Measurements from ENCODE around the gene OR52W1.

OR52W1 gene, protein sequence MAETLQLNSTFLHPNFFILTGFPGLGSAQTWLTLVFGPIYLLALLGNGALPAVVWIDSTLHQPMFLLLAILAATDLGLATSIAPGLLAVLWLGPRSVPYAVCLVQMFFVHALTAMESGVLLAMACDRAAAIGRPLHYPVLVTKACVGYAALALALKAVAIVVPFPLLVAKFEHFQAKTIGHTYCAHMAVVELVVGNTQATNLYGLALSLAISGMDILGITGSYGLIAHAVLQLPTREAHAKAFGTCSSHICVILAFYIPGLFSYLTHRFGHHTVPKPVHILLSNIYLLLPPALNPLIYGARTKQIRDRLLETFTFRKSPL

GRCh38 chr11:6199174-6199810 lies at the start of gene OR52W1:
Gene OR52W1 (plus strand): TSS chr11:6199224. CDS start chr11:6199224, 0 bp downstream.
- DNase-seq: no peak

DNA sequence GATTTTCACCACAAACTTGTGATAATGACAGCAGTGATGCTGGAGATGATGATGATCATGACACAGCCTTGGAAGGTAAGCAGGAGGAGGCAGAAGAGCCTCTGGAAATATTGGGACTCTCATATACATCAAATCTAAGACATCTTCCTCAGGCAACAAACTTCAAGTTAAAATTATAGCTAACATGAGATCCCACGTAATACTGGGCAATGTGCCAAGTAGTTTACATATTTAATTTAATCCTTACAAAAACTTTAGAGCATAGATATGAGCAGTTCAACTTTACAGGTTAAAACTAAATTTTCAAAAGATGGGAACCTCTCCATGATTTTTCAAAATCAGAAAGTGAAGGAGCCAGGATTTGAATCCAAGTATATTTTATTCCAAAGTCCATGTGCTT lies 47.9 kb upstream of the OR52W1 start:
- no peak for DNase-seq

GRCh38 chr11:6152126-6152525 lies 46.9 kb upstream of the OR52W1 start:
- DNase-seq: no peak

- no peak for DNase-seq
Measured at GRCh38 chr11:6156628-6157359, 42.2 kb upstream of the OR52W1 start.

GRCh38 chr11:6170226-6170625 lies 28.8 kb upstream of the OR52W1 start, which contains the start of gene OR52B2:
Gene OR52B2 (minus strand): TSS chr11:6170326. CDS start chr11:6170326, 0 bp downstream.
- DNase-seq: no peak

DNA sequence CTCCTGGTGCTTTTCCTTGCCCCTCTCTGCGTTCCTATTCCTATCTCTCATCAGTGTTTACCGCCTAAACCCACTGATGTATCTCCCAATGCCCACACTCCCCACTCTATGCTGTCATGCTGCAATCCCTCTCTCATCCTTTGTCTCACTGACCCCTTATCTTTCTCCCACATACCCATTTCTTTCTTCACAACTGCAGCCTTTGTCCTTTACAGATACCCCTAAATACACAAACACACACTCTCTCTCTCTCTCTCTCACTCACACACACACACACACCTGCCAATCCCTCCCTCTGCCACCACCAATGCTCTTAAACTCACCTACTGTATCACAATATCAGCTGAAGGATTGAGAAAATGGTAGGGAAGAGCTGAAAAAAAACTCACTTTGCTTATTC lies 23.6 kb upstream of the OR52W1 start:
- no peak for DNase-seq

GRCh38 chr11:6191742-6192141 lies 7.3 kb upstream of the OR52W1 start:
- no peak for DNase-seq

- DNase-seq: no peak
Measured at GRCh38 chr11:6194065-6194581, 4.9 kb upstream of the OR52W1 start.

- DNase-seq: no peak
Measured at GRCh38 chr11:6196396-6196795, 2.6 kb upstream of the OR52W1 start.

- no peak for DNase-seq
Measured at GRCh38 chr11:6197466-6198200, 1.4 kb upstream of the OR52W1 start.

DNA sequence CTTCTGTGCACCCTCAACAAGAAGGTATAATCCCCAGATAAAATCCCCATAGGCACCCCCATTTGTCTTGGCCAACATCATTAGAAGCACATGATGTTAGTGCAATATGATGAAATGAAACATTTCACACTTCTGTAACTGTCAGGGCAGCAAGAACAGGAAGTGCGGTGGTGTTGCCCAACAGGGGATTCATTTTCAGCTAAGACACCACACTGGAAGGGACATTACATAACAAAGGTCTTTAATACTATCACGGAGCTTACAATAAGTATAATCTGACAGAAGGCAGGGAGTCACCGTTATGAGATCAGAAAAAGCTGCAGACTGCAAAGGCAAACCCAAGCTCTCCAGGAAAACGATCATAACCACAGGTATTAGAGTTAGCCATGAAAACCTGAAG lies 2.0 kb downstream of the OR52W1 start:
- no peak for DNase-seq

- no peak for DNase-seq
Measured at GRCh38 chr11:6201481-6201880, 2.5 kb downstream of the OR52W1 start.

GRCh38 chr11:6202041-6202440 lies 3.0 kb downstream of the OR52W1 start:
- no peak for DNase-seq

- no peak for DNase-seq
Measured at GRCh38 chr11:6203327-6203726, 4.3 kb downstream of the OR52W1 start.

DNA sequence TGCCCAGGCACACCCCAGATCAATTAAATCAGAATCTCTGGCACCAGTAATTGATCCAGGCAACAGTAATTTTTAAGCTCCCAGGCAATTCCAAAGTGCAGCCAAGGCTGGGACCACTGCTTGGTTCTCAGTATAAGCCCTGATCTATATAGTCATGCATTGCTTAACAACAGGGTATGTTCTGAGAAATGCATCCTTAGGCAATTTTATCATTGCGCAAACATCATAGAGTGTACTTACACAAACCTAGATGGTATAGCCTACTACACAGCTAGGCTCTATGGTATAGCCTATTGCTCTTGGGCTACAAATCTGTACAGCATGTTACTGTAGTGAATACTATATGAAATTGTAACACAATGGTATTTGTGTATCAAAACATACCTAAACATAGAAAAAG lies 5.7 kb downstream of the OR52W1 start:
- no peak for DNase-seq

- no peak for DNase-seq
Measured at GRCh38 chr11:6205366-6205765, 6.3 kb downstream of the OR52W1 start, which contains the start of gene C11orf42. Gene C11orf42 (plus strand): TSS chr11:6205557. CDS start chr11:6205616, 59 bp downstream.

GRCh38 chr11:6206456-6207180 lies 7.6 kb downstream of the OR52W1 start:
- no peak for DNase-seq

- no peak for DNase-seq
Measured at GRCh38 chr11:6209801-6210200, 10.8 kb downstream of the OR52W1 start.

- no peak for DNase-seq
Measured at GRCh38 chr11:6210274-6210955, 11.4 kb downstream of the OR52W1 start.

DNA sequence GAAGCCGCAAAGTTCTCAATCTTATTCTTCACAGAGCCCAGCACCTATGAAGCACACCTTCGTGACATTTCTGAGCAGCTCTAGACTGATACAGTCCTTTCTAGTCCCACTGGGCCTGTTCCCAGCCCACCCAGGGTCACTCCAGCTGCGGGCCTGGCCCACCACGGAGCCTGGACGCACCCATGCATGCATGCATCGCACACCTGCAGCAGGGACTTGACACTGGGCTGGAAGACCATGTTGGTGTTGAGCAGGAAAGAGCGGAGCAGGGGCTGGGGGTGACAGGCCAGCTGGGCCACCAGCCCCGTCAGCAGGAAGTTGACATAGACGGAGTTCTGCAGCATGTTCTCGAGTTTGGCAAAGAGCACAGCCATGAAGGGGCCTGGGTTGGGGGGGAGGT lies 15.5 kb downstream of the OR52W1 start:
- DNase-seq: no peak

DNA sequence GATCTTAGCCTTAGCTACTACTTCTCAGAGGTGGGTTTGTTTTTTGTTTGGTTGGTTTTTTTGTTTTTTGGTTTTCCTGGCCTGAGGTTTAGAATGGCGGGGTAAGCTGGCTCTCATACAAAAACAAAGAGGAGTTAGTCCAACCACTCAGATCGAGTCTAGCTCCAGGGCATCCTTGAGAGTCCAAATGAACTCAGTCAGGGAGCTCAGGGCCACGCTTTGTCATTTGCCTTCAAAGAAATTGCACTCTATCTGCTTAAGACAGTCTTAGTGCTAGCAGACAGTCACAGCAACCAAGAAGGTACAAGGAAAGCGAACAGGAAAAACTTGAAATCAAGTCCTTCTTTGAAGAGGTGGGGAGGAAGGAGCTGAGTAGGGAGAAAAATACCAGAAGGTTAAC lies 17.5 kb downstream of the OR52W1 start:
- DNase-seq: no peak

DNA sequence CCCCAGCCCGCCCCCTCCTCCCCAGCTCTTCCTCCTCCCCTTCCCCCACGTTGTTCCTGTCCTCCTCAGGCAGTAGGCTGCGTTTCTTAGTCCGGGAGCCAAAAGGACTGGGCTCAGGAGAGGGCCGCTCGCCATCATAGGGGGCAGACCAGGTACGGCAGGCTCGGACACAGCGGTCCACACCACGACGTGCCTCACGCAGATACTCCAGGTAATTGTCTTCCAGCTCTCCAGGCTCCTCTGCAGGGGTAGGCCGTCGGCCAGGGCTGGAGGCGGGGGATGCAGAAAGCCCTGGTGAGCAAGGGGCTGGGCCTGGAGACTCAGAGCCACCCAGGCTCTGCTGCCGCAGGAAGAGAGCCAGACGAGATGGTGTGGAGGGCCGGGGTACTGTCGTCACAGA lies 18.7 kb downstream of the OR52W1 start:
- no peak for DNase-seq
